Loucy (cell line): ENCODE results near the gene CDYL2.

ENCODE experiments used
- CTCF ChIP-seq: fragments of 200-600 bp; sonication (generic); conservative IDR thresholded peaks from 2 replicates; pipeline ENCODE4 v1.5.1; 2014; ENCODE audit warnings: mild to moderate bottlenecking, antibody characterized with exemption, low read length
- EZH2phosphoT487 ChIP-seq: fragments of 200-600 bp; IDR thresholded peaks from 2 replicates; pipeline ENCODE4 v1.6.1; 2018; ENCODE audit warnings: antibody characterized with exemption, mild to moderate bottlenecking, moderate library complexity, borderline replicate concordance

GRCh38 chr16:80670170-80670865 is 134.1 kb downstream of the CDYL2 start:
- TF ChIP-seq EZH2phosphoT487 (no peak), CTCF (no peak)
